ENCODE measurements around the gene MAGI2. TPM values are rescaled to one million over a fixed set of nuclear protein-coding genes. Genes with fewer than 3 reads are reported as not detected.
"Not testable (repeated sequence)": the region's sequence is repeated elsewhere in the genome, so short reads cannot be mapped to it uniquely, and the experiment has no call there.

MAGI2 gene
- total RNA-seq, 2 donors from 2014 or later: 17.9 to 21.0 TPM

DNA sequence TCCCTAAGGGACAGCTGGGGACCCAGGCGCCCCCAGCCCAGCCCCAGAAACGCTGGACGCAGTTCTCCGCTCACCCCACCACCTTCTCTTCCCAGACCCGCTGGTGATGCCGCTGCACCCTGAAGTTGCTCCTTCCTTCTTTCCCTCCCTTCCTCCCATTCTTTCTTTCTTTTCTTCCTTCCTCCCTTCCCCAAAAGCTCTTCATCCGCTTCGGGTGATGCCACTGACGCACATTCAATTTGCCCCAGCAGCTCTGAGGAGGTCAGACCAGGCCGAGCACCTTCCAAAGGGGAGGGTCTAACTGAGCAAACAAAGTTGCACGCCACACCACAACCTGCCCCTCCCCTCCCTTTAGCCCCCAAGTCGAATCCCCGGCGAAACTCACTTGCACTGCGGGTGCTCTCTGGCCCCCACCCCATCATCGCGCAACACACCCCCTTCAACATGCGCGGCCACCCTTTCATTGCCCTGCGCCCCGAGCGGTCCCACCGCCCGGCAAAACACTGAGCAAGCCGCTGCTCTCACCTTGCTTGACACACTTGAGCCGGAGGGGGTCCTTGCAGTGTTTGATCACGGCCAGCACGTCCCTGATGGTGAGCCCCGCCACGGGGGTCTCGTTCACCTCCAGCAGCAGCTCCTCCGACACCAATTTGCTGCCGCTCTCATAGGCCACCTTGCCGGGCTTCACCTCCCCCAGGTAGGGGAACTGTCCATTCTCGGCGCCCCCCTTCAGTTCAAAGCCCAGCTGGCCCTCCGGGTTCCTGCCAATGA lies 787 bp downstream of the MAGI2 start:
- DNase-seq (ENCODE audit: low spot score): peak; percentile 79
- intact Hi-C loops (cut with DNase I): loop anchor here in 1 of 2 donors (5.0 kb wide), 1 partner anchor 155 kb away; no protein-coding TSS in a partner anchor

DNA sequence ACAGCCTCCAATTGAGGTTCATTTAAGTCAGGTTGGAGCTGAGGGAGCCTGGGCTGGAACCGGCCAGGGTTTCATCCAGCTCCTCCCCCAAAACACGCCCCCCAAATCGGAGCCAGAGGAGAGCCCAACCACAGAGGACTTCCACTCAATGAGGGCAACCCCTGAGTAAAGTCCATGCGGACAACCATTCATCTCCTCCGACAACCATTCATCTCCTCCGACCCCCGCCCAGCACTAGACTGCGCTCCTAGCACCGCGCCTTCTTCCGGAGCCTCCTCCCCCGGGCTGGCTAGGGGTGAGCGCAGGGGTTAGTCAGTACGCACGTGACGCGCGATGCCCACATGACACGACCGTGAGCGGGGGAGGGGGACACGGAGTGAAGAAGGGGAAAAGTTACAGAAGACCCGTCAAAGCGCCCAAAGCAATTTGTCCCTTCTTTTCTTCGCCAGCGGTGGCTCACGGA lies 1.4 kb downstream of the MAGI2 start:
- intact Hi-C loops (cut with DNase I): loop anchor here in 1 of 2 donors (5.0 kb wide), 1 partner anchor 155 kb away; no protein-coding TSS in a partner anchor
- DNase-seq (ENCODE audit: low spot score): peak; percentile 96

DNA sequence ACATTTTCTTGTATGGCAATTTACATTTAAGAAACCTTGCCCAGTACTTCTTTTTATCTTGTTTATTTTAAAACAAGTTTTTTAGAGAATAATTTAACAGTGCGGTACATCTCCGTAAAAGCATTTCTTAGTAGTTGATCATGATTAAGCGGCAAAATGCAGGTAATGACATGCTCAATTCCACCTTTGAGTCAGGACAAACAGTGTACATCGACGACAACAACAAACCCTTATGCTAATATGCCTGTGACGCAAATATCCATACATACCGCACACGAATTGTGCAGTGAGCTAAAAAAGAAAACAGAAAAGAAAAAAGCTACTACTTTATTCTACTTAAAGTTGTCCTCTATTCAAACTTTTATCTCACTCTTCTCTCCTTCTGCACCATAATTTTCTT lies 1.9 kb downstream of the MAGI2 start:
- intact Hi-C loops (cut with DNase I): loop anchor here in 1 of 2 donors (5.0 kb wide), 1 partner anchor 154 kb away; no protein-coding TSS in a partner anchor
- no peak for DNase-seq (ENCODE audit: low spot score)

DNA sequence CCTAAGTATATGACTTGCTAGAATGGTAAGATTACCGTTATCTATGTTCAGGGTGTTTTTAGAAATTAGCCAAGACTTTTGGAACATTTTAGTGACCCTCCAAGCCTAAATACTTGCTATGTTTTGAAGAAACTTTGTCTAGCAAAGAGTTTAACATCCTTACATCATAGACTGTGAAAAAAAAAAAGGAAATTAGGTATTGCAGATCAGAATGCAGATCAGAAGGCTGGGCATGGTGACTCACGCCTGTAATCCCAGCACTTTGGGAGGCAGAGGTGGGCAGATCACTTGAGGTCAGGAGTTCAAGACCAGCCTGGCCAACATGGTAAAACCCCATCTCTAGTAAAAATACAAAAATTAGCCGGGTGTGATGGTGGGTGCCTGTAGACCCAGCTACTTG lies 10.7 kb downstream of the MAGI2 start:
- DNase-seq (ENCODE audit: low spot score); intact Hi-C loops (cut with DNase I): not testable (repeated sequence)

DNA sequence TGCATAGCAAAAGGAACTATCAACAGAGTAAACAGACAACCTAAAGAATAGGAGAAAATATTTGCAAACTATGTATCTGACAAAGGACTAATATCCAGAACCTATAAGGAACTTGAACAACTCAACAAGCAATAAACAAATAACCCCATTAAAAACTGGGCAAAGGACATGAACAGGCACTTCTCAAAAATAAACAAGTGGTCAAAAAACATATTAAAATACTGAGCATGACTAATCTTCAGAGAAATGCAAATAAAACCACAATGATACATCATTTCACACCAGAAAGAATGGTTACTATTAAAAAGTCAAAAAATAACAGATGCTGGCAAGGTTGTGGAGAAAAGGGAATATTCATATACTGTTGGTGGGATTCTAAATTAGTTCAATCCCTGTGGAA lies 17.1 kb downstream of the MAGI2 start:
- no peak for DNase-seq (ENCODE audit: low spot score)
- intact Hi-C loops (cut with DNase I): no loop called here

DNA sequence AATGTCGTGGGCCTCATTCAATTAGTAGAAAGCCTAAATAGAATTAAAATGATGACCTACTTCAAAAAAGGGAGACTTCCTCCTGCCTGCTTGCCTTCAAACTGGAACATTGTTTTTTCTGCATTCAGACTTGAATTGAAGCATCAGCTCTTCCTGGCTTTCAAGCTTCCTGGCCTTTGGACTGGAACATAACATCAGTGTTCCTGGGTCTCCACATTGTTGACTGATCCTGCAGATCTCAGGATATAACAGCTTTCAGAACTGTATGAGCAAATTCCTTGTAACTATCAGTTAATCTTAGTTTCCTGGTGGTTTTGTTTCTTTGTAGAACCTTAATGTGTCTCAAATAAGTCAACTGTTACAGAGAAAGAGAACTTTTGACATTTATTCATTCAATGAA lies 18.6 kb downstream of the MAGI2 start:
- intact Hi-C loops (cut with DNase I): no loop called here
- DNase-seq (ENCODE audit: low spot score): no peak

DNA sequence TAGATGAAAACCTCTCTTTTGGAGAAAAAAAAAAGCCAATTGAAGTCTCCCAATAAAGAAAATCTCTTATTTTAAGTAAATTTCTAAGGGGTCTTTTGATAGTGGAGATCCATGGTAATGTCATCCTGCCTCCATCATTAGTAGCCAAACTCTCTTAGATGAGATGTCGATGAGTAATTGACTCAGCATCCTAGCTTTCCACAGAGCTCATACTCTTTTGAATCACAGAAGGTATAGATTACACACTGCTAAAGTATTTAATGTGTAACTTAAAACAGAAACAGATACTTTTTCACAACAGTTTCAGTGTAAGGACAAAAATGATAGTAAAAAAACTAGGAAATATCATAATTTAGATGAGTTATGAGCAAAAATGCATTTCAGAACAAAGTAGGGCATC lies 19.4 kb downstream of the MAGI2 start:
- intact Hi-C loops (cut with DNase I): no loop called here
- DNase-seq (ENCODE audit: low spot score): no peak

DNA sequence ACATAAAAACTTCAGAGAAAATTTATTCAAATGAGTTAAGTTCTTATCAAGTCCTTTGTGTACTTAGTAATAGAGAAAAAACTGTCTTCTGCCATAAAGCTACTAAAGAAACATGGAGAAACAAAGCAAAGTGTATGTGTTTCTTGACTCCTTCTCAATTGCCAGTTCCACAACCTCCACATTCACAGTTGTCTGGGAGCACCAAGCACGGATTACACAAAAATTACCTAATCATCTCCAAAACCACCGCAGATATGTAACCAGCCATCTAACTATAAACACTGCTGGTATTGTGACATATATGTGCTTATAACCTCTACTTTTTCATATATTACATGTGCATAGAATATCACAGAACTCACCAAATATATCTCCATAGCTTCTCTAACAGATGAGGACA lies 23.1 kb downstream of the MAGI2 start:
- no peak for DNase-seq (ENCODE audit: low spot score)
- intact Hi-C loops (cut with DNase I): no loop called here

DNA sequence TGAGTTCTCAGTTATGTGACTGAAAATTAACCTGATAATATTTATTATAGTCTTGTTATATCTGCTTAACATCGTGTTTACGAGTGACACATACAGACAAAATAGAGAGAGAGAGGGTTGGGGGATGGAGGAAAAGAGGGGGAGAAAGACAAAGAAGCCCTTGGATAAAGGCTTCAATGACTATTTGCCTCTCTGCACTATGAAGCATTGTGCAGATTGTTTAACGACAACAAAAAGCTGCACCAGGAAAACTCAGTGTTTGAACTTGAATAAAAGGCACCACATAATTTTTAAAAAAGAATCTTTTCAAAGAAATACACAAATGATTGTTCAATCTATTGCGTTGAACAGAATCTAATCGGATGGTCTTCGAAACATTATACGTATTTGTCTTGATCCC lies 27.8 kb downstream of the MAGI2 start:
- intact Hi-C loops (cut with DNase I): no loop called here
- no peak for DNase-seq (ENCODE audit: low spot score)

DNA sequence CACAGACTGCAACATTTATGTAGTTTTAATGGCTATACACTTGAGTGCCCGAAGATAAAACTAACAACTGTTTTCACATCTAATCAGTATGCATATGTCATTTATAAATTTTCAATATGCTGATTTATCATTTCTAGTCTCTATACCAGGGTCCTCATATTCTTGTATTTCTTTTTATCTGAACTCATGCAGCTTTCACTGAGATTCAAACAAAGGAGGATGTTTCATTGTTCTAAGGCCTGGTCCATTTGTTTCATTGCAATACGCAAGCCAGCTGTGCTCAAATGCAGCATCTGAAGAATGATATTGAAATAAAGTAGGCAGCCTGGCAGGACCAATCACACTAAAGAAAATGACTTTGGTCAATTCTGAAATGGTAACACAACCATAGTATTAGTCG lies 31.7 kb downstream of the MAGI2 start:
- intact Hi-C loops (cut with DNase I): no loop called here
- no peak for DNase-seq (ENCODE audit: low spot score)

DNA sequence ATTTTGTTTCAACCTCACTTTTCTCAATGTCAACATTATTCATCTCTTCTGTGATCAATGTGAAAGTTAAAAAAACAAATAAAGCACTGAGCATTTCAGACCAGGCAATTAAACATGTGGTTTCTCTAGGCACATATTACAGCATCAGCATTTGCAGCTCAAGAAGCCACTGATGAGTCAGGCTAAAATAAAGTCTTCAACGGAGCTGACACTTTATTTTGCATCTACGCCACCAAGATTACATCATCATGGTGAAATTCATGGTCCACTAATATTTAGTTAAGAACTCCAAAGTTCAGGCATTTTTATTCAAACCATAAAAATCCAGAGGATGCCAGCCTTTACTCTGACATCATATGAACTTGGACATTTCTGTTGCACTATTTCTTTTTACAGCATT lies 33.0 kb downstream of the MAGI2 start:
- DNase-seq (ENCODE audit: low spot score): no peak
- intact Hi-C loops (cut with DNase I): no loop called here

DNA sequence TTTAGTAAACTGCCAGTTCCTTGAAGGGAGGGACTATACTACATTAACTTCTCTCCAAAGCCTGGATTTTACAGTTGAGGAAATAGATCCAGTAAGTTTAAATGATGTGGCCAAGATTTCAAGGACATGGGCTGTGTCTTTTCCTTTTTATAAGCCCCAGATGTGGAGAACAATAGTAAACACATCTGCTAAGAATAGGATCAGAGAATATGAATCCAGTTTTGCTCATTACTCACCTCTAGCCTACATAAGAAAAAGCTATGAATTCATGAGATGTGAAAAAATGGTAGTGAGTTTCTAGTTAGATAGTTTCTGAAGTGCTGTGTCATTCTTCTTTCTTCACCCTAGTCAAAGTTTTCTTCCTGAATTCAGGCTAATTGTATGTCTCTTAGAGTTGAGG lies 38.6 kb downstream of the MAGI2 start:
- DNase-seq (ENCODE audit: low spot score): no peak
- intact Hi-C loops (cut with DNase I): no loop called here

DNA sequence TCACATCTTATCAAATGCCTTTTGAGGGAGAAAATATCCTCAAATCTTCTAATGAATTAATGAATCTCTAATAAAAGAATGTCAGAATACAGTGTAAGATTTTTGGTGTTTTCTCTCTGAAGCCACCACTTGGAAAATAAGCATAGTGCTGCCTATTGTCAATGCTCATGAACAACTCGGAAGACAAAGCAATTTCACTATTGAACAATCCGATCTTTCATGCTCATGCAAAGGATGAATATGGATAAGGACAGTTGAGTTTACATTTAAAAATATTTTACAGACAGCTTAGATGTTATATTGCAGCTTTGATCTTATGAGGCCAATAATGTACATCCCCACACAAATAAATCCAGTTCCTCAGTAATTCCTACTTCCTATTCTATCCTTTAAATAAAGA lies 40.6 kb downstream of the MAGI2 start:
- intact Hi-C loops (cut with DNase I): no loop called here
- no peak for DNase-seq (ENCODE audit: low spot score)

DNA sequence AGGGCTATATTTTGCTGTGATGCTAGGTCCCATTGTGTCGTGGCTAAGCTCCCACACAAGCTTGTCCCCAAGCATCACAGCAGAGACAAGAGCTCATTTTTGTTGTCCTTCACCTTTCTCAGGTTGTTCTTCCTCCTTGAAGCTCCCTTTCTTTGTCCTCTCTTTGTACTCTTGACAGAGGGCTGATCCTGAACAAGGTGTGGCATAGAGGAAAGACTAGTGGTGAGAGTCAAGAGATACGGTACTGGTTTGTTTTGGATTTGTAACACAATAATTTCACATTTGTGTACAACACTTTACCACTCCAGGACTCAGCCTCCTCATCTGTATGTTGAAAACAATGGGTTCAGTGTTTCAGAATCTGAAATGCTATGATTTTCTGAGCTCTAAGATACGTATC lies 41.0 kb downstream of the MAGI2 start:
- no peak for DNase-seq (ENCODE audit: low spot score)
- intact Hi-C loops (cut with DNase I): no loop called here

DNA sequence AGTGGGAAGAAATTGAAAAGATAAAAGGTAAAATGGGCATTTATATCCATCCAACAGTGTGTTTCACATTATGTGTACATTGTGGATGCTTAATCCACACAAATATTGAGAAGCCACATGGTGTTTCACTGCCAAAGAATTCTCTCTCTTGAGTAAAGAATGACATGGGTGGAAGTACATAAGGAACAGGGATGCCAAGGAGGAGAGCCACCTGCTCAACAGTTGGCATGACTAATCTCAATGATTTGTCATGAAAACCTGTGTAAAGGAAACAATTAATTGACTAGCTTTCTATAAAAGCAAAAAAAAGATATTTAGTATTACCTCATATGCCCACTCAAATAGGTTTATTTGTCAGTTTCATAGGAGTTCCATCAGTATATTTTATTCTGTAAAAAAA lies 43.1 kb downstream of the MAGI2 start:
- no peak for DNase-seq (ENCODE audit: low spot score)
- intact Hi-C loops (cut with DNase I): no loop called here

DNA sequence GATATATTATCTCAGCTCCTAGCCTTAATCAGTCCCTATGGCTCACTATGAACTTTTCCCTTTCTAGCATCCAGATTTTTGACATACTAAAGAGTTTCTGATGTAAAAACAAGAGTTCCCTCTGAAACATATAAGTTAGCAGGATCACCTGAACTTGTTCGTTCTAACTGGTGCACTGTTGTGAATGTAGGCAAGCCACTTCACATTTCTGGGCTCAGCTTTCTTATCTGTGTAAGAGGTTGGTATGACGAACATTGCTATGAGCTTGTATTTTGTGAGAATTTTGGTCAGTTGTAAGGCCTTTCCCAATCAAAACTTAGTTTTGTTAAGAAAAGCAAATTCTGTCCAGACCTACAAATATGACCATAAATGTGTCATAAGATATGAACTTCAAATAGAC lies 46.1 kb downstream of the MAGI2 start:
- intact Hi-C loops (cut with DNase I): no loop called here
- DNase-seq (ENCODE audit: low spot score): no peak

DNA sequence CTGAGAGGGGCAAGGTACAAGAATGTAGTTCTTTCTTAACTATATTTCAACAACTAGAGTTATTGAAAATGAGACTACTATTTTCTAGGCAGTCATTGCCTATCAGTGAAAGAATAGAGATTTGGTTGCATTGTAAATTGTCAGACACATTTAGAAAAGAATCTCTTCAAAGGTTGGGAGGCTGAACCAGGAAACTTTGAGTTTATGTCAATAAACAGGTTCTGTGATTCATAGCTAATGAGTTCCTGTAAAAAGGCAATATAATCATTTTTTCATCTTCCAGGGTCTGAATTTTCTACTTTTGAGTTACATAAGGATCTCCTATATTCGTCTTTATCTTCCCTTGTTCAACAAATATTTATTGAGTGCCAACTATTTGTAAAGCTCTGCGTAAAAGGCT lies 47.1 kb downstream of the MAGI2 start:
- intact Hi-C loops (cut with DNase I): no loop called here
- DNase-seq (ENCODE audit: low spot score): no peak

DNA sequence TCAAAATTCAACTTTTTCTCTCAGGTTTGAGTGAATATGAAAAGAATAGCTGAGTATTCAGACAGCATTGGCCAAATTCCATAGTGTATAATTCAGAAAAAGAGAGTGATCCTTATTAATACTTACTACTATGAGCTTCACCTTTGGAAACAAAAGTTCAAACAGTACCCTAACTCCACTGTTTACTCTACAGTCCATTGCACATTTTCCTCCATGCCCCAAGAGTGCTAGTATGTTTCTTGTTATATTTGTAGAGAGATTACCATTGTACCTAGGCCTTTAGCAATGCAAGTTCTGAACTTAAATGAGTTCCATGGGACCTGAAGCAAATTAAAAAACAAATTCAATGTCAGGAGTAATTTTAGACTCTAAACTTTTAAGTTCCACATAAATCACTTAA lies 48.1 kb downstream of the MAGI2 start:
- intact Hi-C loops (cut with DNase I): no loop called here
- DNase-seq (ENCODE audit: low spot score): no peak

DNA sequence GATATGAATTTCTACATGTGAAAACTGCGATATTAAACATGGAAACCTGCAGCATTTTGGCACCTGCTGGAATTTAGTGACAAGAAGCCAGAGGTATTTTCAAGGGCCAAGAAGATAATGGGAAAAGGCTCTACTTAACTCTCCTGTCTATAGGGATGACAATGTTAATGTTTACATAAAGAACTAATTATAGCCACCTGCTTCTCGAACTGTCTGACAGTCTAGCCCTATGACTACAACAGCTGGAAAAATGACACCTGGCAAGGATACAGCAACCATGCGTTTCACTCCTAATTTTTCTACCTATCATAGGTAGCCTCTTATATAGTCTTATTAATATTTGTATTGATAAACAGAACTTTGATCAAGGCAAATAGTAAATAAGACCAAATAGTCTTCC lies 49.6 kb downstream of the MAGI2 start:
- intact Hi-C loops (cut with DNase I): no loop called here
- DNase-seq (ENCODE audit: low spot score): no peak

DNA sequence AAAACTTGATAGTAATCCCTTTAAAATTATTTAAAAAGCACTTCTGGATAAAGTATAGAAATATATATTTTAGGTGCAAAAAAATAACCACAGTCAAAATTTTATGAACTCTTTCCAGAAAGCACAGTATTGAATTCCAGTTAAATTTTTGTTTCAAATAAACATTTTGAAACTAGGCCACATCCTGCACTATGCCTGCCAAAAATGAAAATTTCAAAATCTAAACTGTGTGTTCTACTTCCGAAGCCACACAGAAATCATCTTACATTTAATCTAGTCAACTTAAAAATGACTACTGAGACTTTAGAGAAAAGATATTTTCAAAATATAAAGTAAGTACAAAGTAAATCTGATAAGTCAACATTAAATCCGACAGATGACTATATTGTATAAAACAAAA lies 50.0 kb downstream of the MAGI2 start:
- no peak for DNase-seq (ENCODE audit: low spot score)
- intact Hi-C loops (cut with DNase I): no loop called here

DNA sequence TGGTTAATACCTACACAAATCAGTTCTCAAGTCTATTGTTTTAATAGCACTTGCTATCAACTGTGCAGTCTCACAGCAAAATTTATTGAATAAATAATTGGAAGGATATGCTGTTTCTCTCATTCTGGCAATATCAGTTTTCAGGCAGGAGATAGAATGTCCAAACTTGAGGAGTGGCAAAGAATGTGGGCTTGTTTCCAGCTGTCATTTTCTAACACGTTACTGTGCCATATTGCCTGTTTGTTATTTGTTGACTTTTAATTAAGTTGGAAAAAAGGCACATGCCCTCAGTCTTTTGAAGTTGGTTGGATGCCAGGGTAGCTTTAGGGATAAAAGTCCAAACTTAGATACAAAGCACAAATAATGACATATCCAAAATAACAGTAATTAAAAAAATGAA lies 52.2 kb downstream of the MAGI2 start:
- no peak for DNase-seq (ENCODE audit: low spot score)

More for the DNA sequence above, 52.2 kb downstream of the MAGI2 start:
- intact Hi-C loops (cut with DNase I): no loop called here

All from posterior vena cava (tissue), 2 donors.